ENCODE results near the gene SNAI3. TPM values are rescaled to one million over a fixed set of nuclear protein-coding genes. Genes with fewer than 3 reads are reported as not detected.

SNAI3 gene
- total RNA-seq, 3 donors from 2014 or later: 0.28 to 0.82 (median 0.55) TPM

DNA sequence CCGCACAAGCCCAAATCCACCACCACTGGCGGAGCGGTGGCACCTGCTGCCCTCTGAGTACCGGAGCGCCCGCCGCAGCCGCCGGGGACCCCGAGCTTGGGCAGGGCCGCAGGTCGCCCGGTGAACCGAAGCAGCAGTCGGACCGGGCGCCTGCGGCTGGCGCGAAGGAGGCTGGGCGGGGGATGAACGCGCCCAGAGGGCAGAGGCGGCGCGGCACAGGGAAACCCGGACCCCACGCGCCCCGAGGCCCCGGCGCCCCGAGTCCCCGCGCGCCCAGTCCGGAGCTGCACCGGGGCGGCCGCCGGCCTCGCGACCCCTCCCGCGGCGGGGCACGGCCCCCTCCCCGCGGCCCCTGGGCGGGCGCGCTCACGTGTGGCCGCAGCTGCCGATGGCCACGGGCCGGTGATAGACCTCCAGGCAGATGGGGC is 19.5 kb upstream of the SNAI3 start:
- intact Hi-C loops (cut with DNase I, micrococcal nuclease): no loop called here
- peak in 1 of 3 donors; percentile 55 for DNase-seq

DNA sequence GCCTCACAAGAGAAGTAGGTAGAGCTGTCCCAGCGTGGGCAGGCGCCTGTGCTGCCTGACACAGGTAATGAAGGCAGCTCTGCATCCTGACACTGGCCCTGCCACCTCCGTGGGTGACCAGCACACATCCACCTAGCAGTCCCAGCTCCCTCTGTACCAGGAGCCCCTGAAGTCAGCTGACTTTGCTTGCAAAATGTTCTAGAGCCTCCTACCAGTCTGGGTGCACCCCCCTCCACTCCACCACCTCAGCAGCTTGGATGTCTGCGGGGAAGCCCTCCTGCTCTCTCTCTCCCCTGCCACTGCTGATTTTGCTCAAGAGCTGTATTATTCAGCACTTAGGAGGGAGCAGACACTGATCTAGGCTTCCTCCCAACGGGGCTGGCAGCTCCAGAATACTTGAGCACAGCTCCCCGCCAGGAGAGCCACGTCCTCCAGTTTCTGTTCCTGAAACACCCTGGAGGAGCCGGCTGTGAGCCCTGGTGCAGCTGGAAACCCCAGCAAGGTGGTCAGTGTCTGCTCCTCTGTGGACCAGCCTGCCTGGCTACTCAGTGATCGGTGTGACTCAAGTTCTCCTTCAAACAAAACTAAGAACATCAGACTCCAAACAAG is 18.9 kb upstream of the SNAI3 start:
- Histone ChIP-seq H3K9me3 (no peaks in the 10 kb centered on the region), H3K36me3 (ENCODE audit: low read depth) (no peaks in the 10 kb centered on the region), H3K4me3 (peak overlapping the region; percentile 93), H3K4me1 (ENCODE audit: low read depth) (peaks cover 28% of the 10 kb centered on the region)
- intact Hi-C loops (cut with DNase I, micrococcal nuclease): no loop called here
- ATAC-seq (no peak), DNase-seq (peak in 1 of 3 donors; percentile 41)
- TF ChIP-seq, protein P1, sequence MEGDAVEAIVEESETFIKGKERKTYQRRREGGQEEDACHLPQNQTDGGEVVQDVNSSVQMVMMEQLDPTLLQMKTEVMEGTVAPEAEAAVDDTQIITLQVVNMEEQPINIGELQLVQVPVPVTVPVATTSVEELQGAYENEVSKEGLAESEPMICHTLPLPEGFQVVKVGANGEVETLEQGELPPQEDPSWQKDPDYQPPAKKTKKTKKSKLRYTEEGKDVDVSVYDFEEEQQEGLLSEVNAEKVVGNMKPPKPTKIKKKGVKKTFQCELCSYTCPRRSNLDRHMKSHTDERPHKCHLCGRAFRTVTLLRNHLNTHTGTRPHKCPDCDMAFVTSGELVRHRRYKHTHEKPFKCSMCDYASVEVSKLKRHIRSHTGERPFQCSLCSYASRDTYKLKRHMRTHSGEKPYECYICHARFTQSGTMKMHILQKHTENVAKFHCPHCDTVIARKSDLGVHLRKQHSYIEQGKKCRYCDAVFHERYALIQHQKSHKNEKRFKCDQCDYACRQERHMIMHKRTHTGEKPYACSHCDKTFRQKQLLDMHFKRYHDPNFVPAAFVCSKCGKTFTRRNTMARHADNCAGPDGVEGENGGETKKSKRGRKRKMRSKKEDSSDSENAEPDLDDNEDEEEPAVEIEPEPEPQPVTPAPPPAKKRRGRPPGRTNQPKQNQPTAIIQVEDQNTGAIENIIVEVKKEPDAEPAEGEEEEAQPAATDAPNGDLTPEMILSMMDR (IDR thresholded peaks at IDR 0.05): no peak

More for the DNA sequence above, 19.5 kb upstream of the SNAI3 start:
- peaks cover 28% of the 10 kb centered on the region for H3K4me1 ChIP-seq (ENCODE audit: low read depth)
- H3K36me3 ChIP-seq (ENCODE audit: low read depth): no peaks in the 10 kb centered on the region
- peak overlapping the region; percentile 93 for H3K4me3 ChIP-seq
- TF ChIP-seq, protein P1 (IDR thresholded peaks at IDR 0.05): no peak
- ATAC-seq: peak; percentile 0
- no peaks in the 10 kb centered on the region for H3K9me3 ChIP-seq

DNA sequence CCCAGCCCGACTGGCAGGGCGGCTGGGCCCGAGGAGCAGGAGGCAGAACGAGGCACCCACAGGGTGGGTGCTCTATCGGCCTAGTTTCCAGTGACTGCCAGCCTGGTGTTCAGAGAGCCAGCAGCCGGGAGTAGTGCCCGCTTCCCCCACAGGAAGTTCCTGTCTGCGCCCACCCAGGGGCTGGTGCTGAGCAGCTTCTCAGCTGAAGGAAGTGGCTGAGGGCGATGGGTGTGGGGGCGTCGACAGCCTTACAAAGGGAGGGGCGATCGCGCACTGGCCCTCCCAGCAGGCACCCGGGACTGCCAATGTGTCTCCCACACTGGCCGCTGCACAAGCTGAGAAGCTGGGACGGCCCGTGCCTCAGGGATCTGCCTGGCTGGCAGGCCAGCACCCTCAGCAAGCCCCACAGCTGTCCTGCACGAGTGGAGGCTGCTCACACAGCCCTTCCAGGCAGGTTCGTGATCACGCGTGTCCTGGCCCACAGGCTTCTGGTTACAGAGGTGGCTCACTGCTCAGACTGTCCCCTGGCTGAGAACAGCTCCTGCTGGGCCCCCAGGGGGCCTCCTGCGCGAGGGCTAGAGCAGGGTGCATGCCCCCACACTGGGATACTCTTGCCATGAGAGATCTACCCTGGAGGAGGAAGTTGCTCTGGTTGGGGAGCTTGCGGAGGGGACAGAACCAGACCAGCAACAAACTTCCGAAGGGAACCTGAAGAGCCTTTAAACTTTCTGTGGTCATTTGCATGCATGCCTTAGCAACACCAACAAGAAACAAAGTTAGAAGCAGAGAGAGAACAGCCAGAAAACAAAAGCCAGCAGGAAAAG is 17.4 kb upstream of the SNAI3 start:
- ATAC-seq: peak; percentile 28
- TF ChIP-seq, protein P1 (IDR thresholded peaks at IDR 0.05): no peak
- peak; percentile 56 to 89 (median 72) for DNase-seq
- Histone ChIP-seq H3K9me3 (no peaks in the 10 kb centered on the region), H3K4me3 (no peak overlapping the region), H3K4me1 (ENCODE audit: low read depth) (peaks cover 28% of the 10 kb centered on the region), H3K36me3 (ENCODE audit: low read depth) (no peaks in the 10 kb centered on the region)
- intact Hi-C loops (cut with DNase I, micrococcal nuclease): no loop called here

DNA sequence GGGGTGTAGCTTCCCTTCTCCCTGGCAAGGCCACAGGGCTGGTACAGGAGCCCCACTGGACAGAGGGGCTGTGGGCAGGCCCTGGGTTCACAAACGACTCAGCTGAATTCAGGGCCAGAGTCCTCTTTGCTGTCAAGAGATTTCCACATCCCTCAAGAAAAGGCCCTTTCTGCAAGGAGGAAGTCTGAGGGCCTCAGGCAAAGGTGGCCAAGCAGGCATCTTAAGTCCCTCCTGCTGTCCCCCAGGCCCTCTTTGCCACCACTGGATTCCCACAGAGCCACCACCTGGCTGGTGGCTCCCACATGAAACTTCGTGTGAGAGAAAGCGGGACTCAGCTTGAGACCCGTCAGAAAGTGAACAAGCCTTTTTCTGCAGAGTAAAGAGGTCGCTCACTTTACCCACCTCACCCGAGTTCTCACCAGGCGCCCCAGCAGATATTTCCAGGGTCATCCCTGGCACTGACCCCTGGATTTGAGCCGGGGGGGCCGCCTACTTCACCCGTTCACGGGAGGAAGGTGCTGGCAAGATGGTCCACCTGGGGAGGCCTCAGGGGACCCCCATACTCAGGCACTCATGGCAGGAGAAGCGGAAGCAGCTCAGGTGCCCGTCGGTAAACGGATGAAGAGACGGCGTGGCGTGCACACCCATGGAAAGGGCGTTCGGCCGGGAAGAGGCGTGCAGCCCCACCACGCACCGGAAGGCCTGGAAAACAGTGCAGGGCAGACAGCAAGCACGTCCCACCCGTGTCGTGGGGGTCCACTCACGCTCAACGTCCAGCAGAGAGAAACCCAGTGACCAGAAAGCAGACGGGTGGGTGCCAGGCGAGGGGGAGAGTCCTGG is 16.3 kb upstream of the SNAI3 start:
- TF ChIP-seq, protein P1 (IDR thresholded peaks at IDR 0.05): no peak
- intact Hi-C loops (cut with DNase I, micrococcal nuclease): no loop called here
- ATAC-seq (no peak), DNase-seq (peak in 1 of 3 donors; percentile 35)
- H3K9me3 ChIP-seq: no peaks in the 10 kb centered on the region
- H3K4me3 ChIP-seq: no peak overlapping the region
- H3K4me1 ChIP-seq (ENCODE audit: low read depth): peaks cover 26% of the 10 kb centered on the region
- no peaks in the 10 kb centered on the region for H3K36me3 ChIP-seq (ENCODE audit: low read depth)

DNA sequence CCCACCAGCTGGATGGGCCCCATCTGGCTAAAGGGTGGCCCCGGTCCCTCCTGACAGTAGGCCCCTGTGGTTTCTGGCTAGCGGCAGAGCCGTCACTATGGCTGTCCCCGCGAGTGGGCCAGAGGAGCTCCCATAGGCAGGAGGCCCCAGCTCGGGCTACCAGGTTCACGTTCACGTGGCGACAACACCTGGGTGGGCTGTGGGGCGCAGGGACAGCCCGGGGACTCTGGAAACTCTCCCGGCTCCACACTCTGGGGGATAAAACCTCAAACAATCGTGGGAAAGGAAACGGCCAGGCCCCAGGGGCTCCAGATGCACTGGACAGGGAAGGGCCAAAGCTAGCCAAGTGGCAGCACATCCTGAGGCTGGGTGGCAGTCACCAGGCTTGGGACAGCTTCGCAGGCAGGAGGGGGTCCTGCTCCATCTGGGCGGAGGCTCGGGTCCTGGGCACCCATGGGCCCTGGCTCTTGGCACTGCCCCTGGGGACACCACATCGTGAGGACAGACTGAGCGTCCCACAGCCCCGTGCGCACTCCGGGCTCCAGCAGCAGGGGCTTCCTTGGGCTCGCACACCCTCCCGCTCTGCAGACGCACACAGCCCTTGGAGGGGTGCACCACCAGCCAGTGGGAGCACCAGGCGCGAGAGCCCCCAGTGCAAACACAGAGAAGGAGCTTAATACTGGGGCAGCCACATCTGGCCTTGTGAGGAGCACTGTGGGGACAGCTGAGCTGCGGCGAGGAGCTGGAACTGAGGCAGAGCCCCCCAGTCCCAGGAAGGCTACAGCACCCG is 15.5 kb upstream of the SNAI3 start:
- TF ChIP-seq, protein P1 (IDR thresholded peaks at IDR 0.05): no peak
- intact Hi-C loops (cut with DNase I, micrococcal nuclease): no loop called here
- no peak for ATAC-seq
- H3K4me3 ChIP-seq: no peak overlapping the region
- H3K9me3 ChIP-seq: no peaks in the 10 kb centered on the region
- DNase-seq: no peak
- no peaks in the 10 kb centered on the region for H3K36me3 ChIP-seq (ENCODE audit: low read depth)
- H3K4me1 ChIP-seq (ENCODE audit: low read depth): peaks cover 18% of the 10 kb centered on the region

Data from mucosa of descending colon (tissue), 3 donors.